A549 (cell line): ENCODE data around the gene VDR.

Experiments used
- BHLHE40 ChIP-seq: IDR thresholded peaks from 2 replicates; pipeline ENCODE4 v1.6.1; 2012; ENCODE audit warnings: low read depth, low read length, inconsistent platforms
- CEBPB ChIP-seq, 2 experiments: fragments of >200 bp in 1 of 2; sonication (Bioruptor Twin) in 1 of 2; formaldehyde crosslinking in 1 of 2; IDR thresholded peaks; 2 replicates each; pipeline ENCODE4 v1.6.1; 2012 to 2016
- CTCF ChIP-seq: fragments of >200 bp; sonication (Bioruptor Twin); formaldehyde crosslinking; IDR thresholded peaks from 3 replicates; pipeline ENCODE4 v1.5.1; 2016
- EHMT2 ChIP-seq: fragments of 200-600 bp; sonication (generic); IDR thresholded peaks from 2 replicates; pipeline ENCODE4 v1.6.1; 2016; ENCODE audit warnings: antibody characterized with exemption, low read depth, mild to moderate bottlenecking, moderate library complexity
- JUNB ChIP-seq: fragments of >200 bp; sonication (Bioruptor Twin); formaldehyde crosslinking; IDR thresholded peaks from 2 replicates; pipeline ENCODE4 v1.6.1; 2016
- KDM1A ChIP-seq: fragments of 200-600 bp; sonication (generic); IDR thresholded peaks from 2 replicates; pipeline ENCODE4 v1.6.1; 2016; ENCODE audit warnings: low read depth, mild to moderate bottlenecking
- NFE2L2 ChIP-seq: fragments of 150-350 bp; conservative IDR thresholded peaks from 2 replicates; pipeline ENCODE4 v1.6.1; 2014; ENCODE audit warnings: low read length

- TF ChIP-seq EHMT2 (no peak), JUNB (no peak), CEBPB (IDR thresholded peaks at IDR 0.05) (no peak), CTCF (peak; percentile 46), NFE2L2 (no peak), BHLHE40 (no peak), KDM1A (no peak)
Measured at GRCh38 chr12:47819138-47819895, 85.5 kb downstream of the VDR start.
